GM19351 (cell line): Measurements from ENCODE around the gene USP7.

Experiments
- ATAC-seq: cut with Tn5 transposase; IDR thresholded peaks from one replicate; pipeline ENCODE4 v1.9.1; 2021; ENCODE audit warnings: mild to moderate bottlenecking, moderate library complexity; ENCODE audit not compliant: unreplicated experiment

USP7 gene

GRCh38 chr16:8904018-8904430 is 59.7 kb downstream of the USP7 start:
- no peak for ATAC-seq

- no peak for ATAC-seq
These were observed 60.7 kb downstream of the USP7 start for GRCh38 chr16:8903004-8903403.

GRCh38 chr16:8901320-8901861 is 62.3 kb downstream of the USP7 start:
- ATAC-seq: no peak

- ATAC-seq: no peak
These were observed 63.4 kb downstream of the USP7 start for GRCh38 chr16:8900343-8900742.

GRCh38 chr16:8899709-8900317 is 63.9 kb downstream of the USP7 start:
- no peak for ATAC-seq

- no peak for ATAC-seq
These were observed 64.9 kb downstream of the USP7 start for GRCh38 chr16:8898660-8899318.

- ATAC-seq: no peak
These were observed 68.9 kb downstream of the USP7 start for GRCh38 chr16:8894736-8895334.

- ATAC-seq: no peak
These were observed 69.6 kb downstream of the USP7 start for GRCh38 chr16:8893976-8894690.

GRCh38 chr16:8893426-8893825 is 70.3 kb downstream of the USP7 start:
- ATAC-seq: no peak

GRCh38 chr16:8892101-8892575 is 71.6 kb downstream of the USP7 start:
- peak; percentile 35 for ATAC-seq

GRCh38 chr16:8890549-8890921 is 73.2 kb downstream of the USP7 start:
- no peak for ATAC-seq

GRCh38 chr16:8889893-8890548 is 73.7 kb downstream of the USP7 start:
- no peak for ATAC-seq

- ATAC-seq: no peak
These were observed 74.5 kb downstream of the USP7 start for GRCh38 chr16:8888951-8889892.

- ATAC-seq: no peak
These were observed 75.7 kb downstream of the USP7 start for GRCh38 chr16:8887952-8888560.

GRCh38 chr16:8887431-8887765 is 76.3 kb downstream of the USP7 start:
- no peak for ATAC-seq

- ATAC-seq: no peak
These were observed 76.9 kb downstream of the USP7 start for GRCh38 chr16:8886593-8887430.

- ATAC-seq: no peak
These were observed 77.8 kb downstream of the USP7 start for GRCh38 chr16:8885674-8886592.
